MM.1S (cell line): ENCODE results near the gene LYSMD3.
"Not testable (repeated sequence)": the region's sequence is repeated elsewhere in the genome, so short reads cannot be mapped to it uniquely, and the experiment has no call there.

Experiments
- DNase-seq: peaks from one replicate; pipeline ENCODE4 v3.0.0-alpha.2; 2015
- H2AFZ ChIP-seq: fragments of 300-600 bp; sonication (generic); 2 replicates; pipeline ENCODE4 v1.6.0; 2016; ENCODE audit warnings: antibody characterized with exemption, low read length
- H3F3A ChIP-seq: fragments of 300-600 bp; sonication (generic); 2 replicates; pipeline ENCODE4 v1.6.1; 2016; ENCODE audit warnings: mild to moderate bottlenecking, antibody characterized with exemption, low read length, moderate library complexity, mixed read lengths; ENCODE audit not compliant: insufficient read depth
- H3K27ac ChIP-seq: fragments of 300-600 bp; sonication (generic); 2 replicates; pipeline ENCODE4 v1.5.1; 2016; ENCODE audit warnings: mild to moderate bottlenecking, low read length
- H3K27me3 ChIP-seq: fragments of 300-600 bp; sonication (generic); replicated peaks from 2 replicates; pipeline ENCODE4 v1.6.0; 2016; ENCODE audit warnings: low read length; ENCODE audit not compliant: insufficient read depth
- H3K36me3 ChIP-seq: fragments of 300-600 bp; sonication (generic); replicated peaks from 2 replicates; pipeline ENCODE4 v1.6.1; 2016; ENCODE audit warnings: mild to moderate bottlenecking, low read length, mixed read lengths; ENCODE audit not compliant: insufficient read depth
- H3K4me1 ChIP-seq: fragments of 300-600 bp; sonication (generic); 2 replicates; pipeline ENCODE4 v1.6.1; 2016; ENCODE audit warnings: low read length, mixed read lengths
- H3K4me2 ChIP-seq: fragments of 300-600 bp; sonication (generic); 2 replicates; pipeline ENCODE4 v1.6.0; 2016; ENCODE audit warnings: low read depth, low read length
- H3K4me3 ChIP-seq: fragments of 300-600 bp; sonication (generic); 2 replicates; pipeline ENCODE4 v1.5.1; 2016; ENCODE audit warnings: low read length, mixed read lengths
- H3K79me2 ChIP-seq: fragments of 300-600 bp; sonication (generic); 2 replicates; pipeline ENCODE4 v1.6.1; 2016; ENCODE audit warnings: mixed run types, low read length, mixed read lengths
- H3K9ac ChIP-seq: fragments of 300-600 bp; sonication (generic); 2 replicates; pipeline ENCODE4 v1.6.1; 2016; ENCODE audit warnings: low read length, mixed read lengths
- H3K9me2 ChIP-seq: fragments of 300-600 bp; sonication (generic); replicated peaks from 2 replicates; pipeline ENCODE4 v1.6.1; 2016; ENCODE audit warnings: mild to moderate bottlenecking, low read length, mixed read lengths; ENCODE audit not compliant: insufficient read depth
- H3K9me3 ChIP-seq: fragments of 300-600 bp; sonication (generic); replicated peaks from 2 replicates; pipeline ENCODE4 v1.6.1; 2016; ENCODE audit warnings: mild to moderate bottlenecking, low read length, mixed read lengths; ENCODE audit not compliant: insufficient read depth
- H4K20me1 ChIP-seq: fragments of 300-600 bp; sonication (generic); 2 replicates; pipeline ENCODE4 v1.6.1; 2016; ENCODE audit warnings: mild to moderate bottlenecking, low read length, moderate library complexity, mixed read lengths; ENCODE audit not compliant: insufficient read depth
- EZH2 ChIP-seq: fragments of 300-600 bp; sonication (generic); optimal IDR thresholded peaks from 2 replicates; pipeline ENCODE3; 2017; ENCODE audit warnings: low read depth, mild to moderate bottlenecking, antibody characterized with exemption, low read length, mixed read lengths
- EZH2phosphoT487 ChIP-seq: fragments of 300-600 bp; sonication (generic); IDR thresholded peaks from 2 replicates; pipeline ENCODE4 v1.6.1; 2018; ENCODE audit warnings: antibody characterized with exemption, low read length
- TF ChIP-seq, protein P1 (sequence below): fragments of 300-600 bp; sonication (generic); IDR thresholded peaks from 2 replicates; pipeline ENCODE4 v1.5.1; 2016; ENCODE audit warnings: antibody characterized with exemption, low read length, mixed read lengths

LYSMD3 gene

DNA sequence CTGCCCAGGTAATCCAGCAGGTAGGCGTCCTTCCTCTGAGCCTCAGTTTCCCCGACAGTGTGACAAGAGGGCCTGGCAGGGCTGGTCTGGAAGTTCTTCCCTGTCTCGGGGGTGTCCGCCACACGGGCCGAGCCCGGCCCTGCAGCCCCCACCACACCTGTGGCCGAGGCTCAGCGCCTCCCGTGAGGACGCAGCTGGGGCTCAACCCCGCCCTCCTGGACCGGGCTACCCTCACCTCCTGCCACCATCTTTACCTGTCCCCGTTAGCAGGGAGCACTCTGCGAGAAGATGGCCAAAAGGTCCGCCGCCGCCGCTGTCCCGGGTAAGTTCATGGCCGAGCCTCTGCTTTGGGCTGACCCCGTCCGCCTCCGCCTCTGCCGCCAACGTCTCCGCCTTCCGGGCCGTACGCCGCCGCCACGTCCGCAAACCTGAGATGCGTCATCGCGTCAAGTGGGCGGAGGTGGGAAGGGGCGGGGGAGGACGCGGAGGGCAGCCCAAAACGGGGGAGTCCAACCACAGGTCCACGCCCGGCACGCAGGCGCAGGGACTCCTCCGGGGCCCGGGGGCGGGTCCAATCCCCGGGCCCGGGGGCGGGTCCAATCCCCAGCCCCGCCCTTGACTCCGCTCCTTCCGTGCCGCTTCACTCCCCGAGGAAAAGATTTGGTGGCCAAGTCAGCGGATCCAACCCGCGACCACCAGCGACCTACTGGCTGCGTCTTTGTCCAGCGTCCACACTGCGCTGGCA, at the start of gene LYSMD3:
Gene LYSMD3 (minus strand): TSS at position 391 of the 745 bp plus-strand sequence. CDS start 4,295 bp downstream, outside the sequence.
- Histone ChIP-seq H3K9me2 (no peaks in the 10 kb centered on the region), H2AFZ (peak within 1 kb of the TSS; percentile 98), H3K4me1 (peaks cover 22% of the 10 kb centered on the region), H3F3A (no peaks in the 10 kb centered on the region; the same call in 1 of the 2 replicates), H3K4me3 (peak within 1 kb of the TSS; percentile 70), H3K9ac (peak within 1 kb of the TSS; percentile 90), H4K20me1 (no peaks in the 10 kb centered on the region), H3K9me3 (no peaks in the 10 kb centered on the region), H3K4me2 (peak within 1 kb of the TSS; percentile 85), H3K36me3 (no peaks in the 10 kb centered on the region), H3K79me2 (peaks cover 45% of the 10 kb centered on the region), H3K27me3 (no peaks in the 10 kb centered on the region), H3K27ac (peak within 1 kb of the TSS; percentile 63)
- TF ChIP-seq EZH2phosphoT487, result no peak
- TF ChIP-seq, protein P1, sequence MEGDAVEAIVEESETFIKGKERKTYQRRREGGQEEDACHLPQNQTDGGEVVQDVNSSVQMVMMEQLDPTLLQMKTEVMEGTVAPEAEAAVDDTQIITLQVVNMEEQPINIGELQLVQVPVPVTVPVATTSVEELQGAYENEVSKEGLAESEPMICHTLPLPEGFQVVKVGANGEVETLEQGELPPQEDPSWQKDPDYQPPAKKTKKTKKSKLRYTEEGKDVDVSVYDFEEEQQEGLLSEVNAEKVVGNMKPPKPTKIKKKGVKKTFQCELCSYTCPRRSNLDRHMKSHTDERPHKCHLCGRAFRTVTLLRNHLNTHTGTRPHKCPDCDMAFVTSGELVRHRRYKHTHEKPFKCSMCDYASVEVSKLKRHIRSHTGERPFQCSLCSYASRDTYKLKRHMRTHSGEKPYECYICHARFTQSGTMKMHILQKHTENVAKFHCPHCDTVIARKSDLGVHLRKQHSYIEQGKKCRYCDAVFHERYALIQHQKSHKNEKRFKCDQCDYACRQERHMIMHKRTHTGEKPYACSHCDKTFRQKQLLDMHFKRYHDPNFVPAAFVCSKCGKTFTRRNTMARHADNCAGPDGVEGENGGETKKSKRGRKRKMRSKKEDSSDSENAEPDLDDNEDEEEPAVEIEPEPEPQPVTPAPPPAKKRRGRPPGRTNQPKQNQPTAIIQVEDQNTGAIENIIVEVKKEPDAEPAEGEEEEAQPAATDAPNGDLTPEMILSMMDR, result no peak
- TF ChIP-seq EZH2, result no peak
- DNase-seq, result peak; percentile 98

DNA sequence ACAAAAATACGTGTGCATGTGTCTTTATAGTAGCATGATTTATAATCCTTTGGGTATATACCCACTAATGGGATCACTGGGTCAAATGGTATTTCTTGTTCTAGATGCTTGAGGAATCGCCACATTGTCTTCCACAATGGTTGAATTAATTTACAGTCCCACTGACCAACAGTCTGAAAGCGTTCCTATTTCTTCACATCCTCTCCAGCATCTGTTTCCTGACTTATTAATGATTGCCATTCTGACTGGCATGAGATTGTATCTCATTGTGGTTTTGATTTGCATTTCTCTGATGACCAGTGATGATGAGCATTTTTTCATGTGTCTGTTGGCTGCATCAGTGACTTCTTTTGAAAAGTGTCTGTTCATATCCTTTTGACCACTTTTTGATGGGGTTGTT, 47.2 kb upstream of the LYSMD3 start:
- H4K20me1 ChIP-seq, H3K9ac ChIP-seq, DNase-seq, H3F3A ChIP-seq, H3K27me3 ChIP-seq, H3K9me2 ChIP-seq, H3K79me2 ChIP-seq, H3K27ac ChIP-seq, H3K9me3 ChIP-seq, H3K4me1 ChIP-seq, H3K4me3 ChIP-seq, H3K36me3 ChIP-seq, H2AFZ ChIP-seq, H3K4me2 ChIP-seq: not testable (repeated sequence)

DNA sequence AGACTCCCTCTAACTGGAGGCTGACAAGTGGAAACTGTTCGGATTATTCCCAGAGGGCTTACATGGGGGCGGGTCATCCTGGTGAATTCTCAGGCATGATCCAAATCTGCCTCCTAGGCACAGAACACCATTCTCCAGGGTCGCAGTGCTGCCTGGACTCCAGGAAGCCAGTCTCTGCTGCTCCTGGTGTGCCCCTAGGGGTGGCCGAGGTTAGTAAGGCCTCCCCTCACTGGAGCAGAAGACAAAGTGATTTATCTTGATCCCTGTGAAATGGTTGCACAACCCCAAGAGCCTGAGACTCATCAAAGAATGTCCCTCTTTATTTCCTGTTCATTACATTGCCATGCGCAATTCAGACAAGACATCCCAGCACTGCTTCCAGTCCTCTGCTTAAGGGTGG, 46.3 kb upstream of the LYSMD3 start:
- Histone ChIP-seq H3K9me2 (no peaks in the 10 kb centered on the region), H3K4me3 (no peak overlapping the region), H4K20me1 (no peaks in the 10 kb centered on the region), H3K9ac (no peak overlapping the region), H2AFZ (no peak overlapping the region), H3K27ac (no peak overlapping the region), H3K9me3 (no peaks in the 10 kb centered on the region), H3F3A (no peaks in the 10 kb centered on the region), H3K27me3 (no peaks in the 10 kb centered on the region), H3K79me2 (no peaks in the 10 kb centered on the region), H3K4me1 (no peaks in the 10 kb centered on the region), H3K4me2 (no peak overlapping the region), H3K36me3 (no peaks in the 10 kb centered on the region)
- DNase-seq, result no peak
- TF ChIP-seq, protein P1, result no peak
- no peak for TF ChIP-seq EZH2
- no peak for TF ChIP-seq EZH2phosphoT487

DNA sequence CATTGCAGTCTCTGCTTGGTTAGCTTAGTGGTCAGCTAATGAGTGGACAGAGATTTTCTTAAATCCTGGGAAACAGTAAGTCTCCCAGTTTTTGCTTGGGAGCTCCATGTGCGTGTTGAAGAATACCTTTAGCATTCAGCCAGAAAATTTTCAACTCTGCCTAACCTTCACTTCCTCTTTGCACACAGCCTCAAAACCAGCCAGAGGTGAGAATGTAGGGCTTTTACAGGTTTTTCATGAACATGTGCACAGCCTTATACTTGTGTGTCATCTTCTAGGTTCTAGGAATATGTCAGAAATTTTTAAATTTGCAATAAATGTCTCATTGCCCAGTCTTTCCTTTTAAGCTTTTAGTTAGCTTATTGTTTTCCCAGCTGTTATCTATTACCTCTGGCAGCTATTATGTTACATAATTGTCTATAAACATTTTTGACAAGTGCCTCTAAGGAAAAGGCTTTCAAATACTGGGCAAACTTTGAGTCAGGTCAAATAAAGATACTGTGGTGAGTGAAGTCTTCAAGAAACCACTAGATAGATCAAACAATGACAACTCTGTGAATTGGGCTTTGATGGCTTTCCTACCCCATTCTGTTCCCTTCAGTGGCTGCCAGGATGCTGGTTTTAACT, 41.9 kb upstream of the LYSMD3 start:
- TF ChIP-seq EZH2 (no peak), EZH2phosphoT487 (no peak)
- TF ChIP-seq, protein P1, result no peak
- no peak overlapping the region for H3K27ac ChIP-seq
- H3K9me2 ChIP-seq, result no peaks in the 10 kb centered on the region
- H3F3A ChIP-seq, result no peaks in the 10 kb centered on the region
- no peak overlapping the region for H3K4me3 ChIP-seq
- no peaks in the 10 kb centered on the region for H3K4me1 ChIP-seq
- no peaks in the 10 kb centered on the region for H3K9me3 ChIP-seq
- H3K27me3 ChIP-seq, result no peaks in the 10 kb centered on the region
- H3K9ac ChIP-seq, result no peak overlapping the region
- no peaks in the 10 kb centered on the region for H4K20me1 ChIP-seq
- H2AFZ ChIP-seq, result no peak overlapping the region
- H3K4me2 ChIP-seq, result no peak overlapping the region
- H3K79me2 ChIP-seq, result no peaks in the 10 kb centered on the region
- no peaks in the 10 kb centered on the region for H3K36me3 ChIP-seq
- DNase-seq, result no peak
